ENCODE results near the gene RGS3.

RGS3 gene

DNA sequence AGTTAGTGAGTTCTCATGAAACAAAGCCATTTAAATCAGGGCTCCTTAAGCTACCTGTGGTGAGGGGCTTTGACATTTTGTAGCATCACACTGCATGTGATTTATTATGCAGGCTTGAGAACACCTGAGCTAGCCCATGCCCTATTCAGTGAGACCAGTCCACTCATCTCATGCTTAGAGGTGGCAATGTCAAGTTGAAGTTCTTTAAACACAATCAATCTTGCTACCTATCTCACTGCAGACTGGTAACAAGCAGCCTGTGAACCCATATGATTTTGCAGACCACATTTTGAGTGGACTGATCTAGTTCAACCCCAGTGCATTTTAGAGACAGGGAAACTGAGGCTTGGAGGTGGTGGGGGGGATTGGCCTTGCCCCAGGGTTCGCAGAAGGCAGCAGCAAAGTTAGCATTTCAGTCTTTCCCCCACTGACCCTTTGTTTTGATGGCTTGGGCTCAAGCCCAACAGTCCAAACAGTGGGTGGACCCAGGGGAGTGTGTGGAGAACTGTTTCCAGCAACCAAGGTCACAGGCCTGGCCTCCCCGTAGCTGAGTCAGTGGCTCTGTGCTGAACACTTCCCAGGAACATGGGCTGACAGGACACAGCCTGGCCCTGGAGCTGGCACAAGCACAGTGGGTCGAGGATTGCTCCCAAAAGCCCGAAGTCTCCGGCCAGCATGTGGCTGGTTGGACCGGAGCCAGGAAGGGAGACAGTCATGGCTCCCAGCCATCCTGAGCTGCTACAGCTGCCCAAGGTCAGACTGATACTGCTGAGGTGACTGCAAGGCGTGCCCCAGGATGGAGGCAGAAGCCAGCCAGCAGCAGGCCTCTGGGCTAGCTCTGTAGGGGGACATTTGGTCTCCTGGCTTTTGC lies 95.3 kb downstream of the RGS3 start:
- DNase-seq: no peak

DNA sequence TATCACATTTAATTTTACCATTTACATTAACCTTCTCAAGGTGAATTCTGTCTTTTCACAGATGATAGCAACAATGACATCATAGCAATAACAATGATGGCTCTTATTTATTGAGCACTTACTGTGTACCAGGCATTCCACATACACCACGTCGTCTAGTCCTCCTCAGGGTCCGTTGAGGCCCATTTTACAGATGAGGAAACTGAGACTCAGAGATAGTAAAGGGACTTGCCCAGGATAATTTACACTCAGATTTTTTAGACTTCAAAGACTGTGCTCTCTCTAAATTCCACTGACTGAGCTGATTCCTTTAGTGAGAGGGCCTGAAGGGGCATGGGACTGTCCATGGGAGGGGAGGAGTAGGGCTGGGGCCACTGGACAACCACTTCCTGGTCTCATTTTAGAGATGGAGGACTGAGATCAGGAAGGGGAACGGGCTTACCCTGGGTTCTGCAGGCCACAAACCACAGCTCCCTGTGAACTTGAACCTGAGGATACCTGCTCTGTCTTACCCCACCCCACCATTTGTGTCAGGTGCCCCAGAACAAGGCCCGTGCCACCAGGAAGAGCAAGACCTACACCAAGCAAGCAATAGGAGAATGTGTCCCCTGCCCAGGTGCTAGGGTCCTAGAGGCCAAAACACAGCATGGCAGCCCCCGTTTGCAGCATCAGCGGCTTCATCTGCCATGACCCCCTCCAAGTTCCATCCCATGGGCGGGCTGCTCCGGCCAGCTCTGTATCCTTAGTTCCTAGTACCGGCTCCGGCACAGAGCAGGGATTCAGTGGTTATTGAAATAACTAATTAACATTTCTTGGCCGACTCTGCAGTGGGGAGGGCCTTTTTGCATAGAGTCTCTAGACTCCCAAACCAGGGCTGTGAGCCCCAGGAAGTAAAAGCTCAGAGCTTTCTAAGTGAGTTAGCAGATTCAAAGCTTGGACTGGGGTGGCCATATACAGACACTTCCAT lies 96.6 kb downstream of the RGS3 start:
- no peak for DNase-seq

DNA sequence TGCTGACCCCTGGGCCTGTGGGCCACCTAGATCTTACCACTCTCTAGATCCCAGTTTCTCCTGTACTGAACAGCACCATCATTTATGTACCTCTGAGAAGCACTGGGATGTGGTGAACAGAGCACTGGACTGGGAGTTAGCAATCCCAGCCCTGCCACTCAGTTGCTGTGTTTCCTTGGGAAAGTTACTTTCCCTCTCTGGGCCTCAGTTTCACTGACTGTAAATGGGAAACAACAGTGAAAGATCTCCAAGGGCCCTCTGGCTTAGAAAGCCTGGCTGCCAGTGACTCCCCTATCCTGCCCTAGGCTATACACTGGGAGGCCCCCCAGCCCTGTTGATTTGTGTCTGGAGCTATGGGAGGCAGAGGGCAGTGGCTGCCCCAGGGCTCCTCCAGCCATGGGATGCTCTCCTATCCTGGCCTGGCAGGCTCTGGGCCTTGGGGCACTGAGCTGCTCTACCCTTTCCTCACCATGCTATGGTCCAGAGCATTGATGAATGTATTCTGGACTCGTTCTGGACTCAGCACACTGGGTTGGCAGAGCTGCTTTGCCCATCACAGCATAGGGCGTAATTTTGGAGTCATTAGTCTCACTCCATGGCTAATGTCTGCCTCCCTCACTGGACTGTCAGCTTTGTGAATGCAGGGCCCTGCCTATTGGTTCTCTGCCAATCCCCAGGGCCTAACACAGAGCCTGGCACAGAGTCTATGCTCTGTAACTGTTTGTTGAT lies 99.3 kb downstream of the RGS3 start:
- DNase-seq: no peak

DNA sequence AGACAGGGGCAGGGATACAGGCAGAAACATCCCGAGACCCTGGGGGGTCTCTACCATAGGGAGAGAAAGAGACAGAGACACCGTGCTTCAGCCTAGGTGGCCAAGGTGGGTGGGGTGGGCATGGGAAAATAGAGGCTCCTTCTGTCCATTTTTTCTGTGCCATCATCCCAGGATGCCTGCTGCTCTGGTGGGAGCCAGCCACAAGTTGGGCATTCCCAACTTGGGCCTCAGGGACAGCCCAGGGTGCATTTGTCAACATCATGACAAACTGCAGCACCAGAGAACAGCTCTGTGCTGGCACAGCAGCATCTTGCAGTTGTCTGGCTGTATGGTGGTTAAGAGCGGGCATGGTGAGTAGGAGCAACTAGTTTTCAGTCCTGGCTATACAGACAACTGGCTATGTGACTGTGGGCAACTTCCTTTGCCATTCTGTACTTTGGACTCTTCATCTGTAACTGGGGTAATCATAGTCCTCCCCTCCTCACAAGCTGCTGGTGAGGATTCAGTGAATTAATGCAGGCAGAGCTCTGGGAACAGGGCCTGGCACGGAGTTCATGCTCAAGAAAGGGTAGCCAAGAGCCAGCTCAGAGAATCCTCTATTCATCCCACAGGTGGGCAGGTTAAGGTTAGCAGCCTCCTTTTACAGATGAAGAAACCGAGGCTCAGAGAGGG lies 100.4 kb downstream of the RGS3 start:
- no peak for DNase-seq

DNA sequence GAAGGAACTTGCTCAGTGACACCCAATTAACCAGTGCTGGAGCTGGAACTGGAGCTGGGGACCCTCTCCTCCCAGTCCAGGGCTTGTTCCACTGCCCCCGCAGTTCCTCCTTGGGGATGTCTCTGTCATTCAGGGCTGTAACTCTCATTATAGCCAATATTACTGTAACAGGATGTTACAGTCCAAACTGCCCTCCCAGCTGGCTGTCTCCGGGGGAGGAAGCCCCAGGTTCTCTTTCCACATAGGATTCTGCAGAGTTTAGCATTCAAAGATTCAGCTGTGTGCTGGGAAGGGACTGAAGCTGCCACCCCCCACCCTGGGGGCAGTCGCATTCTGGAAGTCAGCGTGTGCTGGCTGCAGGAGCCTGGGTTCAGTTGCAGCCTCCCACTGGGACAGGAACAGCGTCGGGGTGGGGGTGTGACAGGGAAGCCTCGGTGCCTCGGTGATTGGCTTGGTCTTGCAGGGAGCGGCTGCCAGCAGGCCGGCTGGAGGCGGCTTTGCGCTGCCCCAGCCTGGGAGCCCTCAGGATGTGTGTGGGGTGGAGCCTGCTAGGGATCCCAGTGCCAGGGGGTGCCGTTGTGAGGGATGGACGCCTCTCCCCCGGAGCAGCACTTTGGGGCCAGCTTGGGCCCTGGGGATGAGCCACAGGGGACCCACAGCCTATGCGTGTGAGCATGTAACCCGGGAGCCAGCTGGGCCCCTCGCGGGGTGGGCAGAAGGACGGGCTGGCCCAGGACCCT lies 101.1 kb downstream of the RGS3 start:
- DNase-seq: no peak

DNA sequence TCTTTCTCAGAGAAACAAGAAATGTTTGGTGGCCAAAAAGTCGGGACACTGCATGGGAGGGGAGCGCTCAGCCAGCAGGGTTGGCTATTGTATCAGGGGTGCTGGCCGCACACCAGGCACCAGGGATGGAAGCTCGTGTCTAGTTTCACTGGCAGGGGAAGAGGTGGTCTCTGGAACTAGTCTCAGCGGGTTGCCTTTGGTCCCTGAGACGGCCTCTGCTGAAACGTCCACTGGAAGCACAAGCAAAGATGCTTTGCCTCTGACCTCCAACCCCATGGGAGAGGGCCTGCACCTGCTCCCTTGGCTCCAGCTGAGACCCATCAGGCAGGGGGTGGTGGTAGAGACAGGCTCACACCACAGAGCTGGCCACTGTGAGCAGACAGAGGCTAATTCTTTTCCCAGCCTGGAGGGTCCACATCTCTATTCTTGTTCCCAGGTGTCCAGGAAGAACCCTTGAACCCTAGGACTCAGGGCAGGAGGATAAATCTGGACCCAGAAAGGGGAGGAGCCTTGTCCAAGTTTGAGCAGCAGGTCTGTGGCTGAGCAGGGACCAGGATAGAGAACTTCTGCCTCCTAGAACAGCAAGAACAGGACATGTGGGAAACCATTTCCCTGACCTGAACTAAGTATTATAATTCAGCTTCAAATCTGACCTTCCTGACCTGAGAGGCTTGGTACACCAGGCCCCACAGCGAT lies 102.6 kb downstream of the RGS3 start:
- no peak for DNase-seq

DNA sequence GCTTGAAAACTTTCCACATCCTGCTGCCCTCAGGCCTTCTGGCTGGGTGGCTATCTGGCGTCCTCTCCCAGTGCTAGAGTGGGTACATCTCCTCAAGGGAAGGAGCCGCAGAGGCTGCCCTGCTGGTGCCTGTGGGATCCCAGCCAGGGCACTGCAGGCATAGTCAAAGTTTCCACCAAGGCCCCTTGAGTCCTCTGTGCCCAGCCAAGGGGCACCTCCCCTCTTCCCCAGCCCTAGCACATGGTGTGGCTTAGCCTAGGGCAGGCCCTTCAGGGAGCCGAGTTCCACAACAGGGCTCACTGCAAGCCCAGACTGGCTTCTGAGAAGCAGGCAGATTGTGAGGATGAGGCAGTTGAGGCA lies 103.2 kb downstream of the RGS3 start:
- DNase-seq: no peak

DNA sequence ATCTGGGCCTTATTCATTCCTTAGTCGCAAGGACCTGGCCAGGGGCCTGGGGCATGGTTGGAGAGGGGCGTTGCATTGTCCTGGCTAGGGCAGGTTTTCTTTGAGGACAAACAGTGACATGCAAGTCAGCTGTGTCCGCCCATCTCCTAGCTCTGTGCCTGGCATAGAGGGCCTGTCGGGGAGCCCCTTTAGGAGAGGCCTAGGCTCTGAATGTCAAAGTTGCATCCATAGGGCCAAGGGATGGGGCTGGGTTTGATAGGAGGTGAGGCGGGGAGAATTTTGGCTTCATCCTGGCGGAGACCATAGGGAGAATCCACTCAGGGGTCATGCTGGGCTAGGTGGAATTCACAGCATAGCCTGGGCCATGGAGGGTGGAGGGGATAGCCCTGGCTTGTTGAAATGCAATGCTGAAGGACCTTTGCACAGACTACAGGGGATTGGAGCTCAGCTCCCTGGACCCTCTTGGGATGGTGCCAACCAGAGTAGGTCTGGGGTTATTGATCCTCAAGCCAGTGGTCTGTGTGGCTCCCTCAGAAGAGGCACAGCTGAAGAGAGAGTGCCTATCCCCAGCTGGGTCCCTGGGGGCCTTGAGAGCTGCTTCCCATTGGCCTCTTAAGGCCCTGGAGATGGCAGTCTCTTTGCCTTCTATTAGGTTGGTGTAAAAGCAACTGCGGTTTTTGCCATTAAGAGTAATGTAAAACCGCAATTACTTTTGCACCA lies 104.0 kb downstream of the RGS3 start:
- no peak for DNase-seq

DNA sequence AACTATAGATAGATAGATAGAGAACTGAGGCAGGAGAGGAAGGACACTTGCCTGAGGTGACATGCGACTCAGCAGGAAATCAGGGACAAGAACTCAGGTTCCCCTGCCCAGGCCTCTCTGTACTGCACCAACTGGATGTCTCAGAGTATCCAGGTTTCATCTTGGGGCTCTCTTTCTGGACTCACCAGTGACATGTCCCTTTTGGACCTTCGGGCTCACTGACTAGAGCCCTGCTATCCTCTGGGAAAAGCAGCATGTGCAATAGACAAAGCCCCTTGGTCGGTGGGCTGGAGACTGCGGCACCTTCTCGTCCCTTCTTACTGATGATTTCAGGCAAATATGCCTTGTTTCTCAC lies 104.5 kb downstream of the RGS3 start:
- DNase-seq: no peak

DNA sequence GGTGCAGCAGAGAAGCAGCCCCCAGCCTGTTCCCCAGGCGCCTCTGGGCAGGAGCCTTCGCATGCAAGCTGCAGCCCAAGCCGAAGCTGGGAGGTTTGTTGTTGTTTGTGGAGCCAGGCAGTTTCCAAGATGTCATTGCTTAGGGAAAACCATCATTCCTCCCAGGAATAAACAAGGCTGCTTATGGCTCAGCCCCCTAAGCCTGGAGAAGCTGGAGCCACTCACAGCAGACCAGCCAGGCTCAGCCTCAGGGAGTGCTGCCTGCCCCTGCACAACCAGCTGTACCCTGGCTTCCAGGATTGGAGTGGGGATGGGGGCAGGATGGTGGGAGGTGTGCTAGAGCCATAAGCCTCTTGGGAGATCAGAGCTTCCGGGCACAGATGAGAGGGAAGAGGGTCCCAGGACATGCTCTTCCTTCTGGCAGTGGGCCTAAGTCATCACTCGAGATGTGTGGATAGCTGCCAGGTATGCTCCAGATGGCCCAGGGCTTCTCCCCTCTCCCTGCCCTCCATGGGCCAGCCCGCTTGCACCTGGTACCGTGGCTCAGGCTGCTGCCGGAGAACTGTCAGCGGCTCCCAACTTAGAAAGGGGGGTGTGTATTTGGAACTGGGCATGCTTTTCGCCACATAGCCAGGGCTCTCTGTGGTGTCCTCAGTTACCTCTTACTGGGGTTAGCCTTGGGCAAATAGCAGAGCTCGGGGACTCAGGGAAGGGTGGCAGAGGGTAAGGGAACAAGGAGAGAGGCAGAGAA lies 105.2 kb downstream of the RGS3 start:
- no peak for DNase-seq

DNA sequence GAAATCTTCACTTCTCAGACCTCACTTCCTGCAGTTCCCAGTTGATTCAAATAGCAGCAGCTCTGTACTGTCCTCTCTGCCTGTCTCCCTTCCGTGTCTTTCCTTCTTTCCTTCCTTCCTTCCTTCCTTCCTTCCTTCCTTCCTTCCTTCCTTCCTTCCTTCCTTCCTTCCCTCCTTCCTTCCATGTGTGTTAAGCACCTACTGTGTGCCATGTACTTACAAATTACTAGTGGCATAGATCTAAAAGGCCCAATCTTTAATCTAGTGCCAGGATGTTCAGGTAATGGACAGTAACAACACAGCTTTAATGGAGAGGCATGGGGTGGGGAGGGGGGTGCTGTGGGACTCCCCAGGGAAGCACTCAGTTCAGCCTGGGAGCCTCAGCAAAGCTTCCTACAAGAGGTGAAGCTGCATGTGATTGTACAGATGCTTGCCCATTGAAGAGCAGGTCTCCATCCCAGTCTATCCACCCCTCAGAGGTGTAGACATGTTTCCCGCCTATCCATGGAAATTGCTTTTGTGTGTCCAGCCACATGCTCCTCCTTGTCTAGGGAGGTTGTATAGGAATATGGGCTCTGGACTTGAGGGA lies 106.0 kb downstream of the RGS3 start:
- DNase-seq: no peak

DNA sequence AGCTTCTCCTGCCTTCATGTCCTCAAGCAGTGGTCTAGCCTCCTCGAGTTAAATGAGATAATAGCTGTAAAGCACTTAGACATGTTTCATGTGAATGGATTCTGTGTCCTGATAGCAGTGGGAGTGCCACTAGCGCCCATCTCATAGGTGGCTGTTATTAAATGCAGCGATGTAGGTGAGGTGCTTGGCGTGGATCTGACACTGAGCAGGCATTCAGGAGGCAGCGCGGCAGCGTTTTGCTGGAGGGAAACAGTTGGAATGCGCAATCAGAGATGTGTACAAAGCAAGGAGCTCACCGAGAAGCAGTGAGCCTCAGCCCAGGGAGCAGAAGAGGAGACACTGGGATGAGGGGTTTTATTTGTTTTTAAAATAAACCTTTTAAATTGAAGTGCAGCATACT lies 106.6 kb downstream of the RGS3 start:
- DNase-seq: no peak

DNA sequence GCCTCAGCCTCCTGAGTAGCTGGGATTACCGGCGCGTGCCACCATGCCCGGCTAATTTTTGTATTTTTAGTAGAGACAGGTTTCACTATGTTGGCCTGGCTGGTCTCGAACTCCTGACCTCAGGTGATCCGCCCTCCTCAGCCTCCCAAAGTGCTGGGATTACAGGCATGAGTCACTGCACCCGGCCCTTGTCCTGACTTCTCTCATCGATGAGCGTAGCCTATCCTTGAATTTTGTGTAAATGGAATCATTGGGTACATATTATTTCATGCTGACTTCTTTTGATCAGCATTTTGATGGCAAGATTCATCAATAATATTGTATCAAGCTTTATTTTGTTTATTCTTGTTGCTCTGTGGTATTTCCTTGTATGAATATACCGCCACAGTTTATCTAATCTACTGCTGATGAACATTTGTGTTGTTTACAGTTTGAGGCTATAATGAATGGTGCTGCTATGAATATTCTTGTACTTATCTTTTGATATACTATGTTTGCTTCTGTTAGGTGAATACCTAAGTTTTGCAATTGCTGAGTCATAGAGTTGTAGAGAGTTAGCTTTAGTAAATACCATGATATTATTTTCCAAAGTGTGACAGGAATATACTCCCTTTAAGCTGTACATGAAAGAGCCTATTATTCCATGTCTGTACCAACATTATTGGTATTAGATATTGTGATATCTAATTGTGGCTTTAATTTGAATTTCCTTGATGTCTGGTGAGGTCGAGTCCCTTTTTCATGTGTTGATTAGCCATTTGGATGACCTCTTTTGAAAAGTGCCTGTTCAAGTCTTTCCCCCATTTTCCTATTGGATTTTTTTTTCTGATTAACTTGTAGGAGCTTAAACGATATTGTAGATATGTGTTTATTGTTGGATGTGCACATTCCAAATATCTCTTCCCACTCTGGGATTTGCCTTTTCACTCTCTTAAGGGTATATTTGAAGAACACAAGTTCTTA lies 107.5 kb downstream of the RGS3 start:
- no peak for DNase-seq

DNA sequence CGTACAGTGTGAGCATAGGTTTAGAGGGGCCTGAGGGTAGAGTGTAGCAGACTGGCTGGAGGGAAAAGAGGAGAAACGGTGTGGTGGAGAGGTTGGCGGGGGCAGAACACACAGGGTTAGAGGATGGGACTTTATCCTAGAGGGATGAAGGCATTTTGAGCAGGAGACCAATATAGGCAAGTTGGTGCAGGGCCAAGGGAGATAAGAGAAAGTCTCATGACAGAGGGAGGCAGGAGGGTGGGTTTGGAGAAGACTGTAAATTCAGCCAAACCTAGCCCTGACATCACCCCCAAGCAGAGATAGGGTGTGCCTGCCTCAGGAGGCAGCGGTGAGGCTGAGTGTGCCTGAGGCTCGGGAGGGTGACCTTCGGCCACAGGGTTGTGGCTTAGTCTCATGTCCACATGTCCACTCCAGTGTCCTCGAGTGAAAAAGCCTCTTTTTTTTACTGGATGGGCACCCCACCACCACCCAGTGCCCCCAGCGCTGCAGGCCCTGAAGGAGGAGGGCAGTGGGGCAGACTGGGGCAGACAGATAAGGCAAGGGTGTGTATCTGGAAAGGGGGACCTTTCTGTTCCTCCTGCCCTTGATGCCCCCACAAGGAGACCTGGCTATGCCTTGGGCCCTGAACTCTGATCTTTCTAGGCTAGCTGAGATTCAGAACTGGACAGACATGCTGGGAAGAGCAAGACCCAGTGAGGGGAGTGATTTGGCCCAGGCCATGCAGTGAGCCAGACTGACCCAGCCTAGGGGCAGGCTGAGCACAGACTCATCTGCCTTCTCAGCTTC lies 108.7 kb downstream of the RGS3 start:
- no peak for DNase-seq

DNA sequence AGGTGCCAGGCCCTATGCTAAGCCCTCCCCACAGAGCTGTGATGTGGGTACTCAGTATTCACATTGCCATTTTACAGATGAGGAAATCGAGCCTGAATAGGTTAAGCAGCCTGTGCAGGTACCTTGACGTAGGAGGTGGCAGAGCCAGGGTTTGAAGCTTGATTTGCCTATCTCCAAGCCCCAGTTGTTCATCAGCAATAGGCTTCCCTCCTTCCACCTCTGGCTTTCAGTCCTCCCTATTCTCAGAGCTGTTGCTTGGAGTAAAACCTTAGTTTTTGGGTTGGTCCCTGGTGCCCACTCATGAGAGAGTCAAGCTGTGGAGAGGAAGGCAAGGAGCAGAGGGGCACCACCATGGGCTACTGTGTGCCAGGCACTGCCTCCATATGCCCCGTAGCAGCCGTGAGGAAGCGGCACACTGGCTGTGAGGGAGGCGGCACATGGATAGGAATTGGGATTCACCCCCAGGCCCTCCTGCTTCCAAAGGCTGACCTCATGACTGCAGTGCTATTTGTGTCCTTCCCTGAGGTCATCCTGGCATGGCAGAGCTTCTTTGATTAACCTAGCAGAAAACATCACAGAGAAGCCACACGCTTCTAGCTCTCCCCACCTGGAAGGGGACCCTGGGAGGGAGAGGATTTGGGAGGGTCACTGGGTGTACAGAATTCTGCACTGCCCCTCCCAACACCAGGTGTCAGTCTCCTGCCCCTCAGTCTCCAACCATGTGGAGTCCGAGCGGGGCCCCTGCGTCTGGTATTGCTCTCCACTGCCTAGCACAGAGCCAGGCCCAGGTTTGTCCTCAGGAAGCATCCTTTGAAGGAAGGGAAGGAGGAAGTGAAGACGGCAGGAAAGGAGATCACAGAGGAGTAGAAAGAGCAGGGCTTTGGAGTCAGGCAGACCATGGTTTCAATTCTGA lies 109.8 kb downstream of the RGS3 start:
- no peak for DNase-seq

DNA sequence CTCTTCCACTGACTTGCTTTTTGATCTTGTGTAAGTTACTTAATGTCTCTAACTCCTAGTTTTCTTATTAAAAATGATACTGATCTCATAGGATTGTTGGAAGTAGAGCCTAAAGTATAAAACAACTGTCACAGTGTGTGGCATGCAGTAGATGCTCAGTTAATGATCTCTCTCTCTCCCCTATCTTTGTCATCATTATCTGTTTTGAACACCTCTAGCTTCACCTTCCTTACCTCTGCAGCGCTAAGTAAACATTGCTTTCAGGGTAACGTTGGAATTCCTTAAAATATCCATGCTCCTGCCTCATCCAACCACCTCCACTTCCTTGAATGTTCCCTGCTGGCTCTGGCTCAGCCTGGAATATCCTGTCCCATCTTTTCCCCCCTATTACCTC lies 110.4 kb downstream of the RGS3 start:
- DNase-seq: no peak

Data from NCI-H1436 treated with DMSO at 0.1 percent for 48 hours (cell line).